Pulmonary artery endothelial cell (primary cell): ENCODE results near the gene MGMT. TPM values are rescaled to one million over a fixed set of nuclear protein-coding genes. Genes with fewer than 3 reads are reported as not detected.

Experiments used
- DNase-seq: peaks from one replicate; pipeline ENCODE4 v3.0.0-alpha.2; 2011; ENCODE audit warnings: low read depth, low spot score
- total RNA-seq: library from RNA; depleted of rRNA; stranded (reverse); fragments of >200 nt; gene quantifications from 2 replicates; pipeline ENCODE4 v1.2.3, GENCODE V29; 2014

MGMT gene
- total RNA-seq, 1 donor from 2014 or later = 4.6 TPM

DNA sequence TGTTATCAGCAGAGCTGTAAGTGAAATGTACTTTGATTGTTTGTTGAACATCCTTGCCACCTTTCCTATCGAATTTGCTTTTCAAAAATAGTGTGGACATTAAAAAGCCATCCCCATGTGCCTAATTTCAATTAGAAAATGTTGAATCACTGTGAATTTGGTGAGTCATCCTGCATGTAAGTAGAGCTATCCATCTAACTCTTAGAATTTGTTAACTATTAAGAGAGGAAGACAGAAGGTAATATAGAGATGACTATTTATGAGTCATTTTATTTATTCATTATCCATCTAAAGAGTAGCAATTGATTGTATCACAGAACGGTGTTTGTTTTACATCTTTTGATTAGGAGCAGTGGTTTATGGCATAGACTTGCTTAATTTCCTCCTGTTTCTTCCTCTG, 154.7 kb downstream of the MGMT start:
- no peak for DNase-seq

DNA sequence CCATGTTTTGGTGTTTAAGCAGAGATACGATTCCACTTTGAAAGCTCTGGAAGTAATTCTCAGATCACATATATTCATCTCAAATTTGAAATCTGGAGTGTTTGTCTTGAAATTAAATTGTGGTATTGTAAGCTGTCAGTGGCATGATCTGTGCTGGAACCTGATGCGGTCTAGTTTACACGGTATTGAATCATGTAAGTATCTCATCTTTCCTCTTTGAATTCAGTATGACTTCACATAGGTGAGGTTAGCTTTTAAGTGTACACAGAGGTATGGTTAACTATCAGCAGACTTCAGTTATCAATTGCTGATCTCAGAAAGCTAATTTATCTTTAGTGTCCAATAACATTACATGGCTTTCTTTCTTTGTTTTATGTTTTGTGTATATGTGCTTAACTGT, 155.2 kb downstream of the MGMT start:
- no peak for DNase-seq

GRCh38 chr10:129622736-129623135, 155.7 kb downstream of the MGMT start:
- no peak for DNase-seq

GRCh38 chr10:129624526-129624925, 157.5 kb downstream of the MGMT start:
- DNase-seq = no peak

GRCh38 chr10:129626309-129626708, 159.3 kb downstream of the MGMT start:
- DNase-seq = no peak

DNA sequence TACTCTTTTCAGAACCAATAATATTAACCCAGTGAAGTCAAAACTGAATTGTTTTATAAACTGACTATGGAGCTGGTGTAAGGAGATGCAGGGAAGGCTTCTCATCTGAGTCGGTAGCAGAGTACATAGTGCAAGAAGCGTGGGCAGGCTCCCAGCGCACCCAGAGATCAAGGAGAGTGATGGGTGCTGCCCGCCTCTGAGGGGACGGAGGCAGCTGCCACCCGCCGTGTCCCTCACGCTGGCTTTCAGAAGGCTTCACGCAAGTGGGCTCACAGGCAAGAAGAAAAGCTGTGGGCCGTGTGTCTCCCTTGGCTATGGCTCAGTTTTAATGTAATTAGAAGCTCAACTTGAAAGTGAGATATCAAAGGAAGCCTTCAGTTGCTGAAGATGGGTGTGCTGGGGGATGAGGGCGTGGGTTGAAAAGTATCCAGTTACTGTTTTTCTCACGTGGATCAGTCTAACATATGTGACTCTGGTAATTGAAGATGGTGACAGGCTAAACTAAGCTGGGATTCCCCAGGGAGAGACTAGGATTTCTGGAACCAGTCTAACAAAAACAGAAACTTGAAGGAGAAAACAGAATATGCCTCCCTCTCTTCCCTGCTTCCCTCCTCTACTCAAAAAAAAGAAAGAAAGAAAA, 159.9 kb downstream of the MGMT start:
- DNase-seq = no peak

DNA sequence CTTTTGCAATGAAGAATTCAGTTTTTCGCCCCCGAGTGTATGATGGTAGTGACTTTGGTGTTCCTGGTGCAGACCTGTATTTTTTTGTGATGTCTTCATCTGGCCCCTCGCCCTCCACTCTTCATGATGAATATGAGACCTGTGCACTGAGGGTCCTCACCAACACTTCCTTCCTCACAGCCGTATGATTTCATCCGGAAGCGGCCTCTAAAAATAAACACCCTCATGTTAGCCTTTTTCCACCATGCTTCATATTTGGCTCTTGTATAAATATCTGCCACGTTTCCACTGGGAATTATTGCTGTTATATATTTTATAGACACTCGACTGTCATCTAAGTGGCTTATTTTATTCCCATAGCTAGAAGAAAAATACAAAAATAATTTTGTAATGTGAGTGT, 160.4 kb downstream of the MGMT start:
- no peak for DNase-seq

- no peak for DNase-seq
Measured at GRCh38 chr10:129628823-129629222, 161.8 kb downstream of the MGMT start.

- no peak for DNase-seq
Measured at GRCh38 chr10:129629911-129630310, 162.9 kb downstream of the MGMT start.

DNA sequence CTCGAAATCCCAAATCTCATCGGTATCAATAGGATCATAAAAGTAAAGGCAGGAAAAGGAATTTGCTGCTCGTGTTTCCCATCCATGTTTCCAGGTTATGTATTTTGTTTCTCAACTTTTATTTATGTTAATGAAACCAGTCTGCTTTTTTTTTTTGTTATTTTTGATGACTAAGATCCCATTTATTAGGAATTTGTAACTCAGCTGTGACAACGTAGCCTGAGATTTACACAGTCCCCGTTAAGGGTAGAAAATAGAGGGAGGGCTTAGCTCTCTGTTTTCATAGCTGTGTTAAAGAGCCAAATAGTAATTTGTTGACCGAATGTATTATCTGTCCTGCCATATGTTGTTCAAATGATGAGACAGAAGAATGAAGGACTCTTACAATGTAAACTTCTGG, 164.0 kb downstream of the MGMT start:
- no peak for DNase-seq

DNA sequence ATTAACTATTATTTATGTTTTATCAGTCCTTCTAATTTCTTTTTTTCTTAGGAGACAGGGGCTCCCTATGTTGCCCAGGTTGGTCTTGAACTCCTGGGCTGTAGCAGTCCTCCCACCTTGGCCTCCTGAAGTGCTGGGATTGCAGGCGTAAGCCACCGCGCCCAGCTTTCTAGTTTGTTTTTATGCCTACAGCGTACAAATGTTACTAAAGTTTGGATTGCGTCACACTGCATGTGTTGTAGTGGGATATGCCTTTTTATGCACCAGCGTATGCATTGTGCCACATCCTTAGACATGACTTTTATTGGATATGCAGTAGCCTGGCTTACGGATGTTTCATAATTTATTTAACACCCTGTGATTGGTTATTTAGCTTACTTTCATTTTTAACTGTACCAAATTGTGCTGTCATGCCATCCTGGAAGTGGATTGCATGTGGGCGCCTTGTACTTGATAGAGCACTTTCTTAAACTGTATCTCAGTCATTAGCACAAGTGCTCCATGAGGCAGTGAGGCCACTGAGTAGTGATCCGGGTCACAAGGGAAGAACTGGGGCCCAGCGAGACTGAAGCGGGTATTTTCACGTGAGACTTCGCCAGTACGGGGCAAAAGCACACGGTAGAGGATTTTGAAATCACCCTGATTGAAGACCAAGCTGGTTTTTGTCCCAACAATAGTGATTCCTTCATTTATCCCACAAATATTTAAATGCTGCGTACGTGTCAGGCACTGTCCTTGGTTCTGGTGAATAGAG, 165.0 kb downstream of the MGMT start:
- no peak for DNase-seq

DNA sequence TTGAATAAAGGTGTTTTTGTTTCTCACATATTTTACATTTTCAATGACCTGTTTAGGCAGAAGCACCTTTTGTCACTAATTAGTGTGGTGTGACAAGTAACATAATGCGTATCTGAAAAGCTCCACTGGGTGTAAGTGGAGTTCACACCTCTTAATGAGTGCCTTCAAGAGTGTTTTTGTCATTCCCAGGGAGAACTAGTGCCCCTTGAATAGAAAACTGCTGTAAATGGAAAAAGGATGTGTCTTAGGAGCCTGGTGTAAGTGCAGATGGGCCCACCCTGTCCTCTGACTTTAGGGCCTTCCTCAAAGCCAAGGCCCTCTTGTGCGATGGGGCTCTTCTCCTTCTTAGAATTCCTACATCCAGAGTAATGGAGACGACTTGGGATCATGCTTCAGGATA, 170.0 kb downstream of the MGMT start:
- DNase-seq = no peak

GRCh38 chr10:129637846-129638245, 170.8 kb downstream of the MGMT start:
- no peak for DNase-seq

DNA sequence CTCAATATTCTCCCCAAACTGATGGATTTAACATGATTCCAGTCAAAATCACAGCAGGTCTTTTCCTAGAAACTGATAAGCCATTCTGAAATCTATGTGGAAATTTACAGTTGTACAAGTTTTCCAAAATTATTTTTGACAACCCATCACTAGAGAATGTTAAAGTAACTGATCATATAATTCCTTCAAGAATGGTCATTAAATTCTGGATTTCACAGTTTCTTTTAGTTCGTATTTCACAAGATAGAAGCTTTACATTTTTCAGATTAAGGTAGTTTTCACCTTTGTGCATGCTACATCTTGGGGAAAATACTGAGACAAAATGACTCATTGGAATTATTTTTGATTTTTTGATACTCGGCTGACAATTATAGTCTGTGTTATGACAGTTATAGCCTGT, 174.3 kb downstream of the MGMT start:
- DNase-seq = no peak

GRCh38 chr10:129641982-129642381, 174.9 kb downstream of the MGMT start:
- DNase-seq = no peak

- DNase-seq = no peak
Measured at GRCh38 chr10:129642427-129642826, 175.4 kb downstream of the MGMT start.

DNA sequence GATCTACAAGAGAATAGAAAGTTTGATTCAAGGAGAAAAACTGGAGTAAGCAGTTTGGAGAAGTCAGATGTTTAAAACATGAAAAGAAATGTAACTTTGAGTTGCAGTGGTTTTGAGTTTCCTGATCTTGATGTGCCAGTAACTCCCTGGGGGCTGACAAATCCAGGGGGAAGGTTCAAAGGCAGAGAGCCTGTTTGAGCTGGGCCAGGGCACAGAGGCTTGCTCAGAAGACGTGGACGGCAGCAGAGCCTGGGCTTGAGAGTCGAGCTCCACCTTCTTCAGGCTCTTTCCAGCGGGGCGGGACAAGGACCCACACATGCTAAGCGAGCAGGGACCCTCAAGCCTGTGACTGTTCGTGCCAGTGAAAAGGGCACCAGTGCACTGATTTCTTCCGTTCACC, 176.2 kb downstream of the MGMT start:
- no peak for DNase-seq

DNA sequence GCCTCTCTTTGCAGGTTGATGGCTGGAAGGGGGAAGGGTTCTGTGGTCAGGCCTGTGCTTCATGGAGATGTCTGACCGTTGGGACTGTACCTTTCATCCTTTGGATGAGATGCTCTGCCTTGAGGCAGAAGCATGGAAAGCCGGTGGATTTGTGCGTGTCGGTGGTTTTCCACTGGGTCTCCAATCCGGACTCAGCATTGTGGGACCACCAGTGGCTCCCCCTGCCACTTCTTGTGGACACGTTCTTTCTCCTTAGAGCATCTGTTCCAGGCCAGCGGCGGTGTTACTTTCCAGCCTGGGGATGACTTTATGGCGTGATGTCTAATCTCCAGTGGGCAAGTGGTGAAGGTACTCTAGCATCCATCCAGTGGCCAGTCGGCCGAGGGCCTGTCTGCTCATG, 178.4 kb downstream of the MGMT start:
- DNase-seq = no peak

DNA sequence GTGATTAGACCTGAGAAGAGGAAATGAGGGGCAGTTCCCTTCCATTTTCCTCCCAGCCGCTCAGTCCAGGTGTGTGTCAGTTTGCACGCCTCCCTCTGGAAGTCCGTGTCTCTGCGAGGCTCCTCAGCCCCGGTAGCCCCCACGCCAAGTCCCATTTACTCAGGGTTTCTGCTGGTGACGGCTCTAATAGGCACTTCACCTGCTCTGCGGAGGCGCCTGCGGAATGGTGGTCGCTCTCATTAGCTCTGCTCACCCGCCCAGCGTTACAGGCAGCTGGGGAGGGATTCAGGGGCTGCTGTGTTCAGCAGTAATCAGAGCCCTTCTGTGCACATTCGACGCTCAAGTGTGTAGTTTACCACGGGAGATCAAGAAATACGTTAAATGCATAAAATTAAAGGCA, 179.9 kb downstream of the MGMT start:
- no peak for DNase-seq

DNA sequence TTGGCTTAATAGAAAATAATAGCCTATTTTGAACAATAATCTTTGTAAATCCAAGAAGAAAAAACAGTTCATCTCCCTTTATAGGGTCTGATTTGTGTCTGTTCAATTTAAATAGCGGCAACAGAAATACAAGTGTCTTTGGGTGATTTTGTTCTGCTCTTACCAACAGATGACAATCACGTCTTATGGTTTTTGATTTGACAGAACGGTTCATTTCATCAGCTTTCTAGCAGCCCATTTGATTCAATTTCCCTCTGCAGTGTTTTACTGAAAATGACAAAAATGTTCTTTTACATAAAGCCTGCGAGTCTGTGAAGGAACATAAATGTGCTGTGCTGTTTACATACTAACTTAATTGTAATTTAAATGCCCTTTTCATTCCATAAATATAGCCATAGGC, 180.5 kb downstream of the MGMT start:
- DNase-seq = no peak

DNA sequence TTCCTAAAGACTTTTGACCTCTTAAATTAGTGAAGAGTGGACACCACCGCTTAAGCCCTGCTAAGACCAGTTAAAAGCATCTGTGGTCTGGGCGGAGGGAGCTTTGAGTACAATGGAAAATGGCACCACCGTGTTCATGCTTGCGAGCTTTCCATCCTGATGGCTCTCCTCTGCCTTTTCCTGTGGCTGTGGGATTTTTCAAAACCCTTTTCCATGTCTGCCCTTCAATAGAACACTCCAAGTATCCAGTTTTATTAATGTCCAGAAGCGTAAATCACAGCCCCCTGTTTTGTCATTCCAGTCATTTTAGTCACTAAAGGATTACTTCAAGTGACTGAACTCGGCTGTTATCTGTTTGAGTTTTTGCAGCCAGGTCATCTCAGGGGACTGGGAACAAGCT, 181.8 kb downstream of the MGMT start:
- DNase-seq = no peak

GRCh38 chr10:129652021-129652420, 185.0 kb downstream of the MGMT start:
- DNase-seq = no peak

DNA sequence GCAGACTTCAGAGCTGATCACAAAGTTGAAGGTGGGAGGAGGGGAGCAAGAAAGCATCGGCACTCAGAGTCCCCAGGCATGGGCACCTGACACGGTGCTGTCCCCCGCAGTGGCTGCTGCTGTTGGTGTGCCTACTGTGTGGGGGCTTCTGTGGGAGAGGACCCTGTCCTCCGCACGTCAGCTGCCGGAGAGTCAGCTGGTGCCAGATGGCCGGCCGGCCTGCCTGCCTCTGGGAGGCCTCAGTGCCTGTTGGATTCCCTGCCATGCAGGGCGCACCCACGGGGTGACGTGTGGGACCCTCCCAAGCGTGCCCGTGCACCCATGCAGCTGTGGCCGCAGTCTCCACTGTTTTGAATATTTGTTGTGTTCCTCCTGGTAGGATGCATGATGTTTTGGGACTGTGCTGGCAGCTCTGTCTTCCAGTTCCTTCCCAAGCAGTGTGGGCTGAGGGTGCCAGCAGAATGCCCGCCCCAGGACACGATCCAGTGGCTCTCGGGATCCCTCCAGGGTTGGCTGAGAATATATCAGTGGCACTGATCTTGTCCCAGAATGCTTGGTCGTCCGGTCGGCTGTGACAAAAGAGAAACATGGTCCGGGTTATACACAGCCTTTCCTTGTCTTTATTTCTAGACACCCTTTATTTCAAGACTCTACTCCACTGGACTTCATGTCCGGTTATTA, 185.6 kb downstream of the MGMT start:
- DNase-seq = no peak
